ENCODE results near the gene IRF2. TPM values are rescaled to one million over a fixed set of nuclear protein-coding genes. Genes with fewer than 3 reads are reported as not detected.

The IRF2 gene
- total and polyA plus RNA-seq, 2 of the 8 experiments (the other 6 are each of a cell fraction or from before 2014, with no cell fraction given) = 13.8 to 17.0 TPM

- TF ChIP-seq SIN3A (conservative IDR thresholded peaks at IDR 0.05 in 1 of 2, IDR thresholded peaks at IDR 0.05 in 1 of 2; ENCODE audit: low read depth in 1 of 2, low read length in 2 of 2) (peak in 1 of 2 experiments; percentile 76; a peak in 1 of 4 replicates), ASH2L (IDR thresholded peaks at IDR 0.05; ENCODE audit: low read length) (peak; percentile 98), KDM4A (IDR thresholded peaks at IDR 0.05; ENCODE audit: low read depth, low read length, severe bottlenecking) (peak; percentile 69), TEAD4 (IDR thresholded peaks at IDR 0.05; ENCODE audit: low read depth, low read length) (no peak), SIX5 (IDR thresholded peaks at IDR 0.05; ENCODE audit: low read depth, low read length) (no peak), PHF8 (conservative IDR thresholded peaks at IDR 0.05; ENCODE audit: low read depth, low read length) (peak; percentile 70), YY1 (IDR thresholded peaks at IDR 0.05; ENCODE audit: low read depth, low read length) (0 out of 2 replicates have a peak, but pooled peaks have one; percentile 44), MAX (IDR thresholded peaks at IDR 0.05) (peak; percentile 36; the same call in 1 of the 2 replicates), HDAC2 (IDR thresholded peaks at IDR 0.05; ENCODE audit: borderline replicate concordance in 1 of 2, low read depth in 2 of 2, low read length in 2 of 2) (peak in 1 of 2 experiments; percentile 15; a peak in 1 of 4 replicates), CBX5 (IDR thresholded peaks at IDR 0.05; ENCODE audit: low read depth, low read length) (no peak), JUND (IDR thresholded peaks at IDR 0.05; ENCODE audit: low read length) (no peak), TAF1 (IDR thresholded peaks at IDR 0.05; ENCODE audit: low read depth, low read length) (peak; percentile 70), TAF7 (optimal IDR thresholded peaks at IDR 0.05; ENCODE audit: borderline replicate concordance, low read depth, low read length) (peak; percentile 71), EP300 (IDR thresholded peaks at IDR 0.05; ENCODE audit: borderline replicate concordance in 1 of 2, low read depth in 2 of 2, low read length in 2 of 2) (no peak; a peak in 1 of 3 replicates), RAD21 (IDR thresholded peaks at IDR 0.05 in 1 of 2, conservative IDR thresholded peaks at IDR 0.05 in 1 of 2; ENCODE audit: low read depth in 2 of 2, low read length in 2 of 2) (peak; percentile 11 to 37; a peak in 1 of 4 replicates), BACH1 (IDR thresholded peaks at IDR 0.05; ENCODE audit: low read length) (no peak), POLR2AphosphoS5 (IDR thresholded peaks at IDR 0.05; ENCODE audit: low read depth, low read length) (0 out of 2 replicates have a peak, but pooled peaks have one; percentile 27), NANOG (IDR thresholded peaks at IDR 0.05; ENCODE audit: insufficient read depth, low read depth, low read length, poor library complexity, severe bottlenecking) (no peak), KDM5A (IDR thresholded peaks at IDR 0.05; ENCODE audit: low read length) (no peak), CREB1 (IDR thresholded peaks at IDR 0.05) (no peak), TBP (IDR thresholded peaks at IDR 0.05; ENCODE audit: low read depth, low read length) (0 out of 2 replicates have a peak, but pooled peaks have one; percentile 29), POU5F1 (IDR thresholded peaks at IDR 0.05; ENCODE audit: low read depth, low read length) (no peak), POLR2A (IDR thresholded peaks at IDR 0.05; ENCODE audit: control extremely low read depth in 1 of 2, low read depth in 2 of 2, low read length in 2 of 2) (peak in 1 of 2 experiments; percentile 52; a peak in 2 of 3 replicates)
Observed at GRCh38 chr4:184474263-184475095, at the start of gene IRF2 (continued).
